ENCODE data around the gene CACNB4.
A peak's percentile ranks its signal among the peaks of the same experiment; 100 is the strongest.

CACNB4 gene

GRCh38 chr2:151978709-151979108 is 120.1 kb downstream of the CACNB4 start:
- TF ChIP-seq, protein P1, sequence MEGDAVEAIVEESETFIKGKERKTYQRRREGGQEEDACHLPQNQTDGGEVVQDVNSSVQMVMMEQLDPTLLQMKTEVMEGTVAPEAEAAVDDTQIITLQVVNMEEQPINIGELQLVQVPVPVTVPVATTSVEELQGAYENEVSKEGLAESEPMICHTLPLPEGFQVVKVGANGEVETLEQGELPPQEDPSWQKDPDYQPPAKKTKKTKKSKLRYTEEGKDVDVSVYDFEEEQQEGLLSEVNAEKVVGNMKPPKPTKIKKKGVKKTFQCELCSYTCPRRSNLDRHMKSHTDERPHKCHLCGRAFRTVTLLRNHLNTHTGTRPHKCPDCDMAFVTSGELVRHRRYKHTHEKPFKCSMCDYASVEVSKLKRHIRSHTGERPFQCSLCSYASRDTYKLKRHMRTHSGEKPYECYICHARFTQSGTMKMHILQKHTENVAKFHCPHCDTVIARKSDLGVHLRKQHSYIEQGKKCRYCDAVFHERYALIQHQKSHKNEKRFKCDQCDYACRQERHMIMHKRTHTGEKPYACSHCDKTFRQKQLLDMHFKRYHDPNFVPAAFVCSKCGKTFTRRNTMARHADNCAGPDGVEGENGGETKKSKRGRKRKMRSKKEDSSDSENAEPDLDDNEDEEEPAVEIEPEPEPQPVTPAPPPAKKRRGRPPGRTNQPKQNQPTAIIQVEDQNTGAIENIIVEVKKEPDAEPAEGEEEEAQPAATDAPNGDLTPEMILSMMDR (IDR thresholded peaks at IDR 0.05; ENCODE audit: low read depth, low read length, missing control alignments) = no peak
- no peak overlapping the region for H3K4me3 ChIP-seq (ENCODE audit: low read depth, low read length)
- in situ Hi-C loops (cut with HindIII; ENCODE audit: low sequenced_read_pairs) = no loop called here
- no peak for DNase-seq (ENCODE audit: low read depth)

GRCh38 chr2:151977631-151978030 is 121.2 kb downstream of the CACNB4 start:
- DNase-seq (ENCODE audit: low read depth) = no peak
- in situ Hi-C loops (cut with HindIII; ENCODE audit: low sequenced_read_pairs) = no loop called here
- TF ChIP-seq, protein P1 (IDR thresholded peaks at IDR 0.05; ENCODE audit: low read depth, low read length, missing control alignments) = no peak
- H3K4me3 ChIP-seq (ENCODE audit: low read depth, low read length) = no peak overlapping the region

DNA sequence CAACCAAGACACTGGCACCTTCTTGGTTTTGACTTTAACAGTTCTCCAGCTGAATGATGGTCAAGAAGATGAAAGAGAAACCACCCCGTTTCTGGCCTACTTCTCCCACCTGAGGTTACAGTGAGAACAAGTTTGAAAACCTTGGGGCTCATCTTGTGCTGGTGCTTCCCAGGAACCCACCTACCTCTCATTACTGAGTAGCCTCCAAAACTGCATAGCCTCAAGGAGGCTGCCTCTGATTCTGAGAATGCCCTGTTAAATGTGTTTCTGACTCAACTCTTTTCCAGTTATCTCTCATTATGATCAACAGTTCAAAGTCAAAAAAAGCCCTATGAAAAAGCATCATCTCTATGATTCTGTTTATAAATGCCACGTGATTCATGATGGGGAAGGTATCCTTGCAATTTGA is 121.9 kb downstream of the CACNB4 start:
- no peak overlapping the region for H3K4me3 ChIP-seq (ENCODE audit: low read depth, low read length)
- in situ Hi-C loops (cut with HindIII; ENCODE audit: low sequenced_read_pairs) = no loop called here
- DNase-seq (ENCODE audit: low read depth) = no peak
- TF ChIP-seq, protein P1 (IDR thresholded peaks at IDR 0.05; ENCODE audit: low read depth, low read length, missing control alignments) = no peak

- TF ChIP-seq, protein P1 (IDR thresholded peaks at IDR 0.05; ENCODE audit: low read depth, low read length, missing control alignments) = no peak
- H3K4me3 ChIP-seq (ENCODE audit: low read depth, low read length) = no peak overlapping the region
- DNase-seq (ENCODE audit: low read depth) = no peak
- in situ Hi-C loops (cut with HindIII; ENCODE audit: low sequenced_read_pairs) = no loop called here
Observed at GRCh38 chr2:151975460-151976414, 123.1 kb downstream of the CACNB4 start.

DNA sequence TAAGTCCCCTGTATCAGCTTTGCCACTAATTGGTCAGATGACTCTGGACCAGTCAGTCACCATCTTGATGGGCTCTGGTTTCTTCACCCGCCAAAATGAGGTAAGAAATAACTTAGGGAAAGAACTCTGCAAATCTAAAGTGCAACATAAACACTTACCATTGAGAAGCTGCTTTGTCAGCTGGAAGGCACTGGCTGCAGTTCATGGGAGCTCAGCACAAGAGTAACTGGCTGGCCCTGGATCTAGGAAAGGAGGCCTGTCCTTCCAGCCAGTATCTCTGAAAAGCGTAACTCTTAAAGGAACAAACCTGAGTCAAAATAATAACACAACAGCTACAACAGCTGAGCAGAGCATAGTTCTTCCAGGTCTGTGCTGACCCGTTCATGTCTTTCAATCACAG is 123.9 kb downstream of the CACNB4 start:
- TF ChIP-seq, protein P1 (IDR thresholded peaks at IDR 0.05; ENCODE audit: low read depth, low read length, missing control alignments) = no peak
- in situ Hi-C loops (cut with HindIII; ENCODE audit: low sequenced_read_pairs) = no loop called here
- no peak for DNase-seq (ENCODE audit: low read depth)
- H3K4me3 ChIP-seq (ENCODE audit: low read depth, low read length) = no peak overlapping the region

- TF ChIP-seq, protein P1 (IDR thresholded peaks at IDR 0.05; ENCODE audit: low read depth, low read length, missing control alignments) = no peak
- DNase-seq (ENCODE audit: low read depth) = peak; percentile 12
- in situ Hi-C loops (cut with HindIII; ENCODE audit: low sequenced_read_pairs) = no loop called here
- peak overlapping the region; percentile 10 for H3K4me3 ChIP-seq (ENCODE audit: low read depth, low read length)
Observed at GRCh38 chr2:151973901-151974199, 125.0 kb downstream of the CACNB4 start.
